HepG2 (cell line): ENCODE data around the gene SCGB3A1. TPM values are rescaled to one million over a fixed set of nuclear protein-coding genes. Genes with fewer than 3 reads are reported as not detected.

Experiments used
- ATAC-seq: fragments of 200-7000 bp; cut with Tn5 transposase; 3 replicates; pipeline ENCODE4 v1.9.1; 2020; ENCODE audit warnings: mild to moderate bottlenecking, moderate library complexity
- BruUV-seq: library from RNA; stranded (reverse); fragments of 400-500 nt; replicated peaks from 2 replicates; lab custom pipeline; 2021; lab: Mats Ljungman, UMichigan
- CTCF ChIA-PET: fragments of 300-600 bp; formaldehyde crosslinking; extraction: SDS; loops from one replicate; lab custom pipeline; 2021; ENCODE audit warnings: low total read pairs, inconsistent platforms, low intra/inter-chr PET ratio; lab: Yijun Ruan, JAX
- POLR2A ChIA-PET: fragments of 350-600 bp; sonication (Branson Sonifier 250); formaldehyde crosslinking; loops from one replicate; lab custom pipeline; 2020; ENCODE audit warnings: antibody characterized with exemption, inconsistent platforms; lab: Yijun Ruan, JAX
- DNase-seq: peaks from one replicate; pipeline ENCODE4 v3.0.0-alpha.2; 2015; ENCODE audit warnings: low spot score
- FAIRE-seq: peaks from 3 replicates; lab custom pipeline; 2011; peaks lifted over from hg19 to GRCh38; lab: Jason Lieb, UNC
- H2AFZ ChIP-seq: one replicate; pipeline ENCODE4 v1.6.1; 2011; ENCODE audit warnings: low read length, inconsistent platforms
- H3K27ac ChIP-seq: fragments of 300-600 bp; 3 replicates; pipeline ENCODE4 v1.8.0; 2011; ENCODE audit warnings: mixed run types, mild to moderate bottlenecking, mixed read lengths, low read length, inconsistent platforms; ENCODE audit not compliant: insufficient read depth; ENCODE audit errors: extremely low read length
- H3K27me3 ChIP-seq, 2 experiments: fragments of 200-600 bp in 1 of 2; 2 replicates in 1 of 2; 3 replicates in 1 of 2; pipeline versions ENCODE4 v1.6.0 to v1.8.0; 2011; ENCODE audit warnings: low read length in 2 of 2, mild to moderate bottlenecking in 2 of 2, moderate library complexity in 2 of 2, inconsistent platforms in 1 of 2; ENCODE audit not compliant: insufficient read depth in 2 of 2, control insufficient read depth in 1 of 2
- H3K36me3 ChIP-seq, 2 experiments: fragments of 200-600 bp in 1 of 2; replicated peaks in 1 of 2; 2 replicates in 1 of 2; 3 replicates in 1 of 2; pipeline versions ENCODE4 v1.5.1 to v1.8.0; 2011; ENCODE audit warnings: low read length in 2 of 2, inconsistent platforms in 1 of 2; ENCODE audit not compliant: insufficient read depth in 2 of 2, control insufficient read depth in 1 of 2
- H3K4me1 ChIP-seq: 2 replicates; pipeline ENCODE4 v1.5.1; 2012; ENCODE audit warnings: low read length, inconsistent platforms; ENCODE audit not compliant: insufficient read depth
- H3K4me2 ChIP-seq: 2 replicates; pipeline ENCODE4 v1.6.0; 2011; ENCODE audit warnings: low read depth, low read length, inconsistent platforms
- H3K4me3 ChIP-seq, 3 experiments: fragments of 200-600 bp in 1 of 3; sonication (generic), shearing (Covaris generic) in 1 of 3; replicated peaks in 1 of 3; 2 replicates each; pipeline ENCODE4 v1.5.1; 2011 to 2016; ENCODE audit warnings: low read length in 3 of 3, inconsistent platforms in 2 of 3, low read depth in 2 of 3, mild to moderate bottlenecking in 2 of 3, control low read depth in 1 of 3, mixed read lengths in 1 of 3; ENCODE audit not compliant: insufficient read depth in 1 of 3
- H3K79me2 ChIP-seq: one replicate; pipeline ENCODE4 v1.6.1; 2011; ENCODE audit warnings: low read length, inconsistent platforms; ENCODE audit not compliant: insufficient read depth
- H3K9ac ChIP-seq: 2 replicates; pipeline ENCODE4 v1.6.0; 2011; ENCODE audit warnings: mild to moderate bottlenecking, low read depth, low read length, inconsistent platforms; ENCODE audit not compliant: insufficient read depth
- H3K9me3 ChIP-seq: 2 replicates; pipeline ENCODE4 v1.5.1; 2012; ENCODE audit warnings: mild to moderate bottlenecking, low read length
- H4K20me1 ChIP-seq: 2 replicates; pipeline ENCODE4 v1.6.0; 2011; ENCODE audit warnings: inconsistent platforms, mild to moderate bottlenecking, low read length, moderate library complexity; ENCODE audit not compliant: insufficient read depth
- DR1 ChIP-seq: sonication (generic); formaldehyde crosslinking; IDR thresholded peaks from 2 replicates; pipeline ENCODE4 v1.8.0; 2021; ENCODE audit warnings: mild to moderate bottlenecking, missing genetic modification reagents, inconsistent platforms
- IKZF4 ChIP-seq: sonication (generic); formaldehyde crosslinking; IDR thresholded peaks from 2 replicates; pipeline ENCODE4 v1.5.1; 2020; ENCODE audit warnings: borderline replicate concordance, mild to moderate bottlenecking, low read depth, missing genetic modification reagents; ENCODE audit errors: not compliant biosample characterization
- IRX3 ChIP-seq: sonication (generic); formaldehyde crosslinking; IDR thresholded peaks from 2 replicates; pipeline ENCODE4 v1.8.1; 2023; ENCODE audit warnings: mild to moderate bottlenecking, low read depth, missing genetic modification reagents, borderline replicate concordance
- MAFF ChIP-seq: IDR thresholded peaks from 2 replicates; pipeline ENCODE4 v1.6.1; 2011; ENCODE audit warnings: low read depth, low read length, improper control_type of control experiment
- PTBP1 ChIP-seq: fragments of 200-400 bp; formaldehyde crosslinking; IDR thresholded peaks from 2 replicates; pipeline ENCODE4 v1.6.1; 2018; ENCODE audit warnings: low read length, low read depth; ENCODE audit not compliant: poor library complexity, severe bottlenecking
- TCF12 ChIP-seq, 2 experiments: fragments of 450-650 bp in 1 of 2; sonication (generic) in 1 of 2; formaldehyde crosslinking in 1 of 2; IDR thresholded peaks; 2 replicates each; pipeline versions ENCODE4 v1.6.1 to v1.8.0; 2017 to 2022; ENCODE audit warnings: antibody characterized with exemption in 1 of 2, mild to moderate bottlenecking in 1 of 2, missing genetic modification reagents in 1 of 2, moderate library complexity in 1 of 2
- ZFP36L1 ChIP-seq: sonication (generic); formaldehyde crosslinking; IDR thresholded peaks from 2 replicates; pipeline ENCODE4 v1.8.0; 2022; ENCODE audit warnings: mild to moderate bottlenecking, missing genetic modification reagents, moderate library complexity
- ZNF260 ChIP-seq: sonication (generic); formaldehyde crosslinking; IDR thresholded peaks from 2 replicates; pipeline ENCODE4 v1.4.0; 2020; ENCODE audit warnings: missing genetic modification reagents, low read depth, mild to moderate bottlenecking, borderline replicate concordance
- ZNF792 ChIP-seq: IDR thresholded peaks from 2 replicates; pipeline ENCODE4 v1.6.1; 2016
- WGBS: methylation state at CpG from one replicate; pipeline ENCODE4 v1.1.6; 2017; ENCODE audit warnings: low lambda C conversion rate; 5-methylcytosine and 5-hydroxymethylcytosine counted together
- in situ Hi-C: cut with HindIII; loops from 2 replicates; pipeline ENCODE4 v1.10.0; 2017; ENCODE audit warnings: low pct_unique_long_range_greater_than_20kb; ENCODE audit not compliant: extremely low pct_ligation_motif_present
- intact Hi-C: fragments of 100-400 bp; cut with micrococcal nuclease; formaldehyde crosslinking; loops from one replicate; pipeline ENCODE4 v1.10.0; 2022; ENCODE audit not compliant: unreplicated experiment
- polyA plus RNA-seq, 8 experiments: library from polyadenylated mRNA; depleted of rRNA in 3 of 8; stranded (reverse) in 7 of 8; unstranded in 1 of 8; fragments of >200 nt; fragmentation: Illumina TruSeq in 4 of 8; extraction: Trizol in 4 of 8; gene quantifications; 2 replicates each; pipeline versions ENCODE4 v1.2.1 to v1.2.3, GENCODE V29; 2011 to 2016; ENCODE audit warnings: low read depth in 4 of 8, missing spikeins in 1 of 8, mixed read lengths in 1 of 8; ENCODE audit not compliant: insufficient read depth in 1 of 8
- total RNA-seq, 5 experiments: library from RNA; depleted of rRNA; stranded (reverse); fragments of >200 nt; fragmentation: Illumina TruSeq; extraction: Trizol; gene quantifications; 2 replicates each; pipeline ENCODE4 v1.2.3, GENCODE V29; 2016; ENCODE audit warnings: low read depth in 1 of 5
- TF ChIP-seq, protein P1 (sequence below): sonication (generic); formaldehyde crosslinking; IDR thresholded peaks from 2 replicates; pipeline ENCODE4 v1.4.0; 2020; ENCODE audit warnings: missing genetic modification reagents
- TF ChIP-seq, protein P2 (sequence below): sonication (generic); formaldehyde crosslinking; IDR thresholded peaks from 2 replicates; pipeline ENCODE4 v1.5.1; 2020; ENCODE audit warnings: mild to moderate bottlenecking, missing genetic modification reagents, borderline replicate concordance

SCGB3A1 gene
- total and polyA plus RNA-seq, 2 of the 13 experiments (the other 11 are each of a cell fraction or from before 2014, with no cell fraction given) = not detected

- 12% methylated on average over 9 of the region's 11 CpGs for WGBS
- DNase-seq (no peak), ATAC-seq (no peak), FAIRE-seq (no peak)
- intact Hi-C loops (no loop called here), in situ Hi-C loops (loop anchor here (5.0 kb wide), 1 partner anchor 54 kb away; no protein-coding TSS in a partner anchor)
- H3K79me2 ChIP-seq = no peaks in the 10 kb centered on the region
- no peak overlapping the region for H3K4me2 ChIP-seq
- no peak overlapping the region for H3K9ac ChIP-seq
- H3K9me3 ChIP-seq = no peaks in the 10 kb centered on the region
- H3K36me3 ChIP-seq = no peaks in the 10 kb centered on the region
- H2AFZ ChIP-seq = no peak overlapping the region
- no peak overlapping the region for H3K4me3 ChIP-seq
- BruUV-seq = no TSS peak
- peaks cover 21 to 65% of the 10 kb centered on the region in 2 experiments for H3K27me3 ChIP-seq
- POLR2A ChIA-PET = no interaction called here
- TF ChIP-seq, protein P1, sequence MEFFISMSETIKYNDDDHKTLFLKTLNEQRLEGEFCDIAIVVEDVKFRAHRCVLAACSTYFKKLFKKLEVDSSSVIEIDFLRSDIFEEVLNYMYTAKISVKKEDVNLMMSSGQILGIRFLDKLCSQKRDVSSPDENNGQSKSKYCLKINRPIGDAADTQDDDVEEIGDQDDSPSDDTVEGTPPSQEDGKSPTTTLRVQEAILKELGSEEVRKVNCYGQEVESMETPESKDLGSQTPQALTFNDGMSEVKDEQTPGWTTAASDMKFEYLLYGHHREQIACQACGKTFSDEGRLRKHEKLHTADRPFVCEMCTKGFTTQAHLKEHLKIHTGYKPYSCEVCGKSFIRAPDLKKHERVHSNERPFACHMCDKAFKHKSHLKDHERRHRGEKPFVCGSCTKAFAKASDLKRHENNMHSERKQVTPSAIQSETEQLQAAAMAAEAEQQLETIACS (CRISPR knock-in tag) = no peak
- no peak for TF ChIP-seq ZNF792 (CRISPR knock-in tag)
- TF ChIP-seq IRX3 = no peak
- no peak for TF ChIP-seq IKZF4 (CRISPR knock-in tag)
- TF ChIP-seq, protein P2, sequence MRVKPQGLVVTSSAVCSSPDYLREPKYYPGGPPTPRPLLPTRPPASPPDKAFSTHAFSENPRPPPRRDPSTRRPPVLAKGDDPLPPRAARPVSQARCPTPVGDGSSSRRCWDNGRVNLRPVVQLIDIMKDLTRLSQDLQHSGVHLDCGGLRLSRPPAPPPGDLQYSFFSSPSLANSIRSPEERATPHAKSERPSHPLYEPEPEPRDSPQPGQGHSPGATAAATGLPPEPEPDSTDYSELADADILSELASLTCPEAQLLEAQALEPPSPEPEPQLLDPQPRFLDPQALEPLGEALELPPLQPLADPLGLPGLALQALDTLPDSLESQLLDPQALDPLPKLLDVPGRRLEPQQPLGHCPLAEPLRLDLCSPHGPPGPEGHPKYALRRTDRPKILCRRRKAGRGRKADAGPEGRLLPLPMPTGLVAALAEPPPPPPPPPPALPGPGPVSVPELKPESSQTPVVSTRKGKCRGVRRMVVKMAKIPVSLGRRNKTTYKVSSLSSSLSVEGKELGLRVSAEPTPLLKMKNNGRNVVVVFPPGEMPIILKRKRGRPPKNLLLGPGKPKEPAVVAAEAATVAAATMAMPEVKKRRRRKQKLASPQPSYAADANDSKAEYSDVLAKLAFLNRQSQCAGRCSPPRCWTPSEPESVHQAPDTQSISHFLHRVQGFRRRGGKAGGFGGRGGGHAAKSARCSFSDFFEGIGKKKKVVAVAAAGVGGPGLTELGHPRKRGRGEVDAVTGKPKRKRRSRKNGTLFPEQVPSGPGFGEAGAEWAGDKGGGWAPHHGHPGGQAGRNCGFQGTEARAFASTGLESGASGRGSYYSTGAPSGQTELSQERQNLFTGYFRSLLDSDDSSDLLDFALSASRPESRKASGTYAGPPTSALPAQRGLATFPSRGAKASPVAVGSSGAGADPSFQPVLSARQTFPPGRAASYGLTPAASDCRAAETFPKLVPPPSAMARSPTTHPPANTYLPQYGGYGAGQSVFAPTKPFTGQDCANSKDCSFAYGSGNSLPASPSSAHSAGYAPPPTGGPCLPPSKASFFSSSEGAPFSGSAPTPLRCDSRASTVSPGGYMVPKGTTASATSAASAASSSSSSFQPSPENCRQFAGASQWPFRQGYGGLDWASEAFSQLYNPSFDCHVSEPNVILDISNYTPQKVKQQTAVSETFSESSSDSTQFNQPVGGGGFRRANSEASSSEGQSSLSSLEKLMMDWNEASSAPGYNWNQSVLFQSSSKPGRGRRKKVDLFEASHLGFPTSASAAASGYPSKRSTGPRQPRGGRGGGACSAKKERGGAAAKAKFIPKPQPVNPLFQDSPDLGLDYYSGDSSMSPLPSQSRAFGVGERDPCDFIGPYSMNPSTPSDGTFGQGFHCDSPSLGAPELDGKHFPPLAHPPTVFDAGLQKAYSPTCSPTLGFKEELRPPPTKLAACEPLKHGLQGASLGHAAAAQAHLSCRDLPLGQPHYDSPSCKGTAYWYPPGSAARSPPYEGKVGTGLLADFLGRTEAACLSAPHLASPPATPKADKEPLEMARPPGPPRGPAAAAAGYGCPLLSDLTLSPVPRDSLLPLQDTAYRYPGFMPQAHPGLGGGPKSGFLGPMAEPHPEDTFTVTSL = no peak
- TF ChIP-seq ZNF260 (CRISPR knock-in tag) = no peak
- no peak for TF ChIP-seq TCF12 (IDR thresholded peaks at IDR 0.05)
- TF ChIP-seq TCF12 (CRISPR knock-in tag; IDR thresholded peaks at IDR 0.05) = no peak
- TF ChIP-seq ZFP36L1 (CRISPR knock-in tag) = no peak
- no peak for TF ChIP-seq MAFF
- no peak for TF ChIP-seq DR1 (CRISPR knock-in tag)
- TF ChIP-seq PTBP1 = no peak
- H3K4me1 ChIP-seq = no peaks in the 10 kb centered on the region
- no peaks in the 10 kb centered on the region for H4K20me1 ChIP-seq
- CTCF ChIA-PET = no interaction called here
- H3K27ac ChIP-seq = no peak overlapping the region
Measured at GRCh38 chr5:180613814-180614188, 22.5 kb upstream of the SCGB3A1 start.
